ENCODE measurements around the gene SPOCD1.

- TF ChIP-seq CTCF (IDR thresholded peaks at IDR 0.05; ENCODE audit: low read depth, low read length), result no peak
- TF ChIP-seq POLR2A (IDR thresholded peaks at IDR 0.05; ENCODE audit: extremely low read depth, insufficient read length), result no peak
- no peak for TF ChIP-seq MAX (IDR thresholded peaks at IDR 0.05; ENCODE audit: low read depth, low read length)
Observed at GRCh38 chr1:31855038-31855845, 39.4 kb upstream of the SPOCD1 start.
